ENCODE measurements around the gene PRDM2.

GRCh38 chr1:13871886-13872285 is 171.9 kb downstream of the PRDM2 start:
- TF ChIP-seq, protein P1, sequence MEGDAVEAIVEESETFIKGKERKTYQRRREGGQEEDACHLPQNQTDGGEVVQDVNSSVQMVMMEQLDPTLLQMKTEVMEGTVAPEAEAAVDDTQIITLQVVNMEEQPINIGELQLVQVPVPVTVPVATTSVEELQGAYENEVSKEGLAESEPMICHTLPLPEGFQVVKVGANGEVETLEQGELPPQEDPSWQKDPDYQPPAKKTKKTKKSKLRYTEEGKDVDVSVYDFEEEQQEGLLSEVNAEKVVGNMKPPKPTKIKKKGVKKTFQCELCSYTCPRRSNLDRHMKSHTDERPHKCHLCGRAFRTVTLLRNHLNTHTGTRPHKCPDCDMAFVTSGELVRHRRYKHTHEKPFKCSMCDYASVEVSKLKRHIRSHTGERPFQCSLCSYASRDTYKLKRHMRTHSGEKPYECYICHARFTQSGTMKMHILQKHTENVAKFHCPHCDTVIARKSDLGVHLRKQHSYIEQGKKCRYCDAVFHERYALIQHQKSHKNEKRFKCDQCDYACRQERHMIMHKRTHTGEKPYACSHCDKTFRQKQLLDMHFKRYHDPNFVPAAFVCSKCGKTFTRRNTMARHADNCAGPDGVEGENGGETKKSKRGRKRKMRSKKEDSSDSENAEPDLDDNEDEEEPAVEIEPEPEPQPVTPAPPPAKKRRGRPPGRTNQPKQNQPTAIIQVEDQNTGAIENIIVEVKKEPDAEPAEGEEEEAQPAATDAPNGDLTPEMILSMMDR (IDR thresholded peaks at IDR 0.05), result no peak
- TF ChIP-seq POLR2A (IDR thresholded peaks at IDR 0.05), result no peak

Data from ovary (tissue), 3 donors.